Right renal pelvis (tissue), 4 donors: Measurements from ENCODE around the gene KCNG3. TPM values are rescaled to one million over a fixed set of nuclear protein-coding genes. Genes with fewer than 3 reads are reported as not detected.
"Not testable (repeated sequence)": the region's sequence is repeated elsewhere in the genome, so short reads cannot be mapped to it uniquely, and the experiment has no call there.

Experiments used
- DNase-seq, 4 donors: peaks; one replicate each; pipeline ENCODE4 v3.0.0-alpha.2; 2013; ENCODE audit warnings: low read depth in 4 of 4, low spot score in 3 of 4, missing footprints in 1 of 4
- polyA plus RNA-seq, 4 donors: library from polyadenylated mRNA; unstranded; fragments of 120-200 nt; gene quantifications; one replicate each; pipeline ENCODE4 v1.2.1, GENCODE V29; 2013; ENCODE audit not compliant: insufficient read length in 4 of 4

The KCNG3 gene
- polyA plus RNA-seq, 4 donors, result 0.47 to 0.89 (median 0.66) TPM

- no peak for DNase-seq
Measured at GRCh38 chr2:42436370-42436769, 57.4 kb downstream of the KCNG3 start.

DNA sequence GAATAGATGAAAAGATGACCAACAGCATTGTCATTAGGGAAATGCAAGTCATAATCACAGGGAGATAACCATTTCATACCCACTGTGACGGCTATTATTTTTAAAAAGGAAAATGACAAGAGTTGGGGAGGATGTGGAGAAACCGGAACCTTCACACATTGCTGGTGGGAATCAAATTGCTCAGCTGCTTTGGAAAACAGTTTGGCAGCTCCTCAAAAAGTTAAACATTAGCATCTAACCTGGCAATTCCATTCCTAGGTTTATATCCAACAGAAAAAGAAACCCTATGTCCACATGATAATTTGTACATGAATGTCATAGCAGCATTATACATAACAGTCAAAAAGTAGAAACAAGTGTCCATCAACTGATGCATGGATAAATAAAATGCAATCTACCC is 58.2 kb downstream of the KCNG3 start:
- DNase-seq, result no peak

DNA sequence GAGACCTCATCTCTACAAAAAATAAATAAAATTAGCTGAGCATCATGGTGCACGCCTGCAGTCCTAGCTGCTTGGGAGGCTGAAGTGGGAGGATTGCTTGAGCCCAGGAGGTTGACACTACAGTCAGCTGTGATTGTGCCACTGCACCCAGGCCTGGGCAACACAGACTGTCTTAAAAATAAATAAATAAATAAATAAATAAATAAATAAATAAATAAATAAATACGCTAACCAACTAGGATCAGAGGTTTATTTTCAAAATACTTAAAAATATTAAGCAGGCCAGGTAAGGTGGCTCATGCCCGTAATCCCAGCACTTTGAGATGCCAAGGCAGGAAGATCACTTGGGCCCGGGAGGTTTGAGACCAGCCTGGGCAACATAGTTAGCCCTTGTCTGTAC is 63.6 kb downstream of the KCNG3 start:
- DNase-seq, result no peak

DNA sequence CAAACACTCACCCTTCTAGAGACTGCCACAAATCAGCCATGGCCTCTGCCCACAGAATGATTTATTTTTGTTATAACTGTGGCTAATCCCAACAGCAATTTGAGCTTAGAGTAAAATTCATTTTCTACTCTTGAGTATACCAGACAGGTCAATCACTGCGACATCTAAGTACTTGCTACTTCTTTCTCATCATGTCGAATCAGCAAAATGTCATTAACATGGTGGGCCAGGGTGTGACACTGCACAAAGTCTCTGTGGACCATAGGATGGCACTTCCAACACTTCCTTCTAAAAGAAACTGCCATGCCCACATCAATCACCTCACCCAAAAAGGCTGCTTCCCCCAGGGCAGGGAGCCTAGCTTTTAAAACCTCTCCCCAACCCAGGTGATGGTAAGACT is 64.4 kb downstream of the KCNG3 start:
- DNase-seq, result no peak

- no peak for DNase-seq
Measured at GRCh38 chr2:42425697-42426096, 68.1 kb downstream of the KCNG3 start.

- peak in 2 of 4 donors; percentile 23 to 26 for DNase-seq
Measured at GRCh38 chr2:42424033-42424432, 69.7 kb downstream of the KCNG3 start.

GRCh38 chr2:42421601-42422239 is 72.1 kb downstream of the KCNG3 start:
- no peak for DNase-seq

- DNase-seq, result no peak
Measured at GRCh38 chr2:42421157-42421485, 72.7 kb downstream of the KCNG3 start.

- DNase-seq, result no peak
Measured at GRCh38 chr2:42414648-42415047, 79.1 kb downstream of the KCNG3 start.

DNA sequence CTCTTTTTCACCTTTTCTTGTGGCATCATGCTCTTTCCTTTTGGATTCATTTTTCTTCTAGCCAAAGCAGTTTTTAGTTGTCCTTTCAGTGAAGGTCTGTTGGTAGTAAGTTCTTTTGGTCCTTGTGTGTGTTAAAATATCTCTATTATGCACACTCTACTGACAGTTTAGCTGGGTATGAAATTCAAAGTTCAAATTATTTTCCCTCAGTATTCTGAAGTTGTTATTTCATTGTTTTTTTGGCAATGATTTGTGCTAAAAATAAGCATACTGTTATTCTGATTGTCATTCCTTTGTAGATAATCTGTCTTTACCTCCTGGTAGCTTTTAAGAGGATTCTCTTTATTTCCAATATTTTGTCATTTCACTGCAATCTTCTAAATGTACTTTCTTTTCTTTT is 79.6 kb downstream of the KCNG3 start:
- DNase-seq, result no peak

GRCh38 chr2:42410742-42411514 is 82.9 kb downstream of the KCNG3 start:
- DNase-seq, result no peak

GRCh38 chr2:42408009-42408408 is 85.8 kb downstream of the KCNG3 start:
- DNase-seq, result no peak

DNA sequence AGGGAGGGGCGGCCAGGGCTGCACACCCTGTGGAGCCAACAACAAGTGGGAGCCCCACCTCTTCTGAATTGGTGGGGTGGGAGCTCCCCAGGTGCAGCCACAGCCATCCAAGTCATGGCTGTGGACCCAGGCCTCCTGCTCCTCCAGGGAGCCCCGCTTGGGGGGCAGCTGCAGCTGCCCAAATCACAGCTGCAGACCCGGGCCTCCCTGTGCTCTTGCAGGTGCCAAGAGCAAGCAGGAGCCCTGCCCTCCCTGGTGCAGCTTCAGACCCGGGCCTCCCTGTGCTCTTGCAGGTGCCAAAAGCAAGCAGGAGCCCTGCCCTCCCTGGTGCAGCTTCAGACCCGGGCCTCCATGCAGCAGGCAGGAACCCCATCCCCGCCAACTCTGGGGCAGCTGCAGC is 86.3 kb downstream of the KCNG3 start:
- no peak for DNase-seq

- DNase-seq, result no peak
Measured at GRCh38 chr2:42404676-42405075, 89.1 kb downstream of the KCNG3 start.

- DNase-seq, result no peak
Measured at GRCh38 chr2:42401773-42402172, 92.0 kb downstream of the KCNG3 start.

GRCh38 chr2:42398052-42398451 is 95.7 kb downstream of the KCNG3 start:
- not testable (repeated sequence) for DNase-seq

- not testable (repeated sequence) for DNase-seq
Measured at GRCh38 chr2:42393320-42393719, 100.5 kb downstream of the KCNG3 start.

GRCh38 chr2:42392191-42392590 is 101.6 kb downstream of the KCNG3 start:
- no peak for DNase-seq
